ENCODE results near the gene ROCK2.

DNA sequence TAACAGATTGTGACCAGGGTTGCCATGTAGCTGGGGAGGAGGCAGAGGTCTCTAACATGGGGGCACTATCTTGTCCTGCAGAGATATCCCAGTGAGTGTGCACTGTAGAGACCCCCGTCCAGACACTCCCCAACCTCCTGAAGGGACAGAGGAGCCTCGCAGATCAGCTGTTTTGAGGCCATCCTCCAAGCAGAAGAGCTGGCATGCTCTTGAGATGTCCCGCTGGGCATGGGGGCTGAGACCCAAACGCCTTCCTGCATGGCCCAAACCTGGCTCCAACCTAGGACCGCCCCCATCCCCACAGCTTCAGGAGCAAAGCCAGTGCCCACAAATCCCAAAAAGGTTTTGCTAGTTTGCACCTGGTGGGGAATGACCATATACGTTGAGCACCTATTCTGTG, 191.8 kb downstream of the ROCK2 start:
- TF ChIP-seq, protein P1, sequence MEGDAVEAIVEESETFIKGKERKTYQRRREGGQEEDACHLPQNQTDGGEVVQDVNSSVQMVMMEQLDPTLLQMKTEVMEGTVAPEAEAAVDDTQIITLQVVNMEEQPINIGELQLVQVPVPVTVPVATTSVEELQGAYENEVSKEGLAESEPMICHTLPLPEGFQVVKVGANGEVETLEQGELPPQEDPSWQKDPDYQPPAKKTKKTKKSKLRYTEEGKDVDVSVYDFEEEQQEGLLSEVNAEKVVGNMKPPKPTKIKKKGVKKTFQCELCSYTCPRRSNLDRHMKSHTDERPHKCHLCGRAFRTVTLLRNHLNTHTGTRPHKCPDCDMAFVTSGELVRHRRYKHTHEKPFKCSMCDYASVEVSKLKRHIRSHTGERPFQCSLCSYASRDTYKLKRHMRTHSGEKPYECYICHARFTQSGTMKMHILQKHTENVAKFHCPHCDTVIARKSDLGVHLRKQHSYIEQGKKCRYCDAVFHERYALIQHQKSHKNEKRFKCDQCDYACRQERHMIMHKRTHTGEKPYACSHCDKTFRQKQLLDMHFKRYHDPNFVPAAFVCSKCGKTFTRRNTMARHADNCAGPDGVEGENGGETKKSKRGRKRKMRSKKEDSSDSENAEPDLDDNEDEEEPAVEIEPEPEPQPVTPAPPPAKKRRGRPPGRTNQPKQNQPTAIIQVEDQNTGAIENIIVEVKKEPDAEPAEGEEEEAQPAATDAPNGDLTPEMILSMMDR (IDR thresholded peaks at IDR 0.05 in 4 of 5, conservative IDR thresholded peaks at IDR 0.05 in 1 of 5): no peak
- TF ChIP-seq POLR2A (IDR thresholded peaks at IDR 0.05): no peak
